ENCODE results near the gene NR2E3.

NR2E3 gene

DNA sequence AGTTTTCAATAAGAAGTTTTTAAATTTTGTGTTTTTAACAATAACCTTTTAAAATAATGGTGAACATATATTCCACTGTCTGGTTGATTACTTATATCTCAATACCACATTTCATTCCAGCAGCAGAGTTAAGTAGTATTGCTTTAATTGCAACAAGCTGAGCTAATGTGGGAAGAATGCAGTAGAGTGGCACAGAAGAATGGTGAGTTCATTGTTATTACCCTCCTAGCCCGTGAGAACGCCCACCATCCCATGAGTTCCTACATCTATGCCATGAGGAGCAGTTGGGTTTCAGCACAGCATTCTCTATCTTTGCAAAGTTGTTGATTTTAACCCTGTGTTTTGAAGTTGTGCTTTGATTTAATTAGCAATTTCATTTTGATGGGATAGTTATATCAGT is 17.8 kb upstream of the NR2E3 start:
- DNase-seq, result no peak

- no peak for DNase-seq
These were observed 11.7 kb upstream of the NR2E3 start for GRCh38 chr15:71798641-71799040.

DNA sequence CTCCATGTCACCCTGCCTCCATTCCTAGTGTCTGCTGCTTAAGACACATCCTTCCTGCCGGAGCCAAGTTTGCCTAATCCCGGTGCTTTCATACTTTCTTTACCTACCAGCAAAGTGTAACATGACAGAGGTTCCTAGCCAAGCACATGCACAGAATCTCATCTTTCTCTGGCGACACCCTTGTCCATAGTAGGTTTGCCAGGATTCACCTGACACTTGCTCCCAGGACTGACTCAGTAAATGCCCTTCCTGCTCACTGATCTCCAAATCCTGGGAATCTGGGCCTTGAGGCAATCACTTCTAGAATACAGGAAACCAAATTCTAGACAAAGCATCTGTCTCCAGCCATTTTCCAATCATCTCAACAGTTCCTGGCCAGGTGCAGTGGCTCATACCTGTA is 10.2 kb upstream of the NR2E3 start:
- DNase-seq, result no peak

DNA sequence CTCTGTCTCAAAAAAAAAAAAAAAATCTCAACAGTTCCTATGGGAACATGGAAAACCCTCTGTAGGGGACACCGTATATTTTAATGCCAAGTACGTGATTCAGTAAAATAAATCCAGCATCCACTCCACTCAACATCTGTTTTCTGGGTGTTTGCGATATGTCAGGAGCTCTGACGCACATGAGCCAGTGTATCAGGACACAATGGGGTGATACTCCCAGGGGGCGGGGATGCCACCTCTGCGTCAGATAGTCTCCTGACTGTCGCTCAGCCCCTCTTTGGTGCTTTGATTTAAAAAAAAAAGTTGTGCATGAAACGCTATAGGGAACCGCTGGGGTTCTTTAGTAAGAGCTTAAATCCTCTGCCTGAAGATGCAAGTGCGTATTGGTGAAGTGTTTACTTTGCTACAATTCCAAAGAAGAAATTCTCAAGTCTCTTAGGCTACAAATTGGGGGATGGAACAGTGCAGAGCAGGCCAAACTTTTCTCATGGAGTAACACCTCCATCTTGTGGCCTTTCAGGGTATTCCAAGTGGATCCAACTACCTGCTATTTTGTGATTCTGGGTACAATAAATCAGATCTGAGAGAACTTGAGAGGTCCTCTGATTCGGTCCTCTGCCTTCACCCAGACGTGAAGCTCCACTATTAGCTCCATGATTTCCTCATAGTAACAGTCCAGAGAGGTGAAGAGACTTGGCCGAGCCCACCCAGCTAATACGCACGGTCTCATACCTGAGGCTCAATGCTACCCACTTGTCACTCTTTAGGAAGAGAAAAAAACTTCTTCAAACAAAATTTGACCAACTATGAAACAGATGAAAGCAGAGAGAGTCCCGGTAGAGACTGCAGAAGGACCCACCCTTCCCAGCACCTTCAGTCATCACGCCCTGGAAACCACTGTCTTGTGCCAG is 9.3 kb upstream of the NR2E3 start:
- DNase-seq, result no peak

DNA sequence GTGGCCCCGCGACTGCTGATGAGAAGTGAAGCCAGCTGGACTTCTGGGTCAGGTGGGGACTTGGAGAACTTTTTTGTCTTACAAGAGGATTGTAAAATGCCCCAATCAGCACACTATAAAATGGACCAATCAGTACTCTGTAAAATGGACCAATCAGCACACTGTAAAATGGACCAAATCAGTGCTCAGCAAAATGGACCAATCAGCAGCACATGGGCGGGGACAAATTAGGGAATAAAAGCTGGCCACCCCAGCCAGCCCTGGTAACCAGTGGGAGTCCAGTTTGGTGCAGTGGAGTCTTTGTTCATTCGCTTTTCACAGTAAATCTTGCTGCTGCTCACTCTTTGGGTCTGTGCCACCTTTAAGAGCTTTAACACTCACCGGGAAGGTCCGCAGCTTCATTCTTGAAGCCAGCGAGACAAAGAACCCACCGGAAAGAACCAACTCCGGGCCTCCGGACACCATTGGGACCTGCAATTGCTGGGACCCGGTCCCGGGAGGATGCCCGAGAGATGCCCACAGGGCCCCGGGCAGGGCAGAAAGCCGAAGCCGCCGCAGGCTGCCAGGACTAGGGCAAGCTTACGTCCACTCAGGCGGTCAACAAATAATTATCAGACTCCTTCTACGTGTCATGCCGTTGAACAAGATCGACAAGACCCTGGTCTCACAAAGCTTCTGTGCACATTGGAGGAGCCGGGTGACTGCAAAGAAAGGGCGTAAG is 8.3 kb upstream of the NR2E3 start:
- no peak for DNase-seq

DNA sequence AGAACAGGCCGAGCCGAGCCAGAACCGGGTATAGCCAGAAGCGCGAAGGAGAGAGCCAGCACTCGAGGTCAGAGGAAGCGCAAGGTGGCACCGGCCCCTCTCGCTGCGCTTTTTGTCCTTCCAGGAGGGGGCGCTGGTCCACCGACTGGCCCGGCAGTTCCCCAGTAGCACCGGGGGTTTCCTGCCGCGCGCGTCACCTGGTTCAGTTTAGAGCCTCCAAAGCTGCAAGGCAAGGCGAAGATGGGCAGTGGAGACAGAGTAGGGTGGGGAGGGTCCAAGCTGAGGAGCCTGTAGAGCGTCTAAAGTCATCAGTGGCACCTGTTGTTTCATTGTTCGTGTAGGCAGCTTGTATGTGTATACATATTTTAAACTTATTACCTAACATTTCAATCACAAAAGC is 7.6 kb upstream of the NR2E3 start:
- no peak for DNase-seq

- no peak for DNase-seq
These were observed 6.1 kb upstream of the NR2E3 start for GRCh38 chr15:71804226-71804625.

GRCh38 chr15:71804695-71805470 is 5.5 kb upstream of the NR2E3 start:
- DNase-seq, result no peak

GRCh38 chr15:71806452-71806931 is 3.9 kb upstream of the NR2E3 start:
- no peak for DNase-seq

GRCh38 chr15:71807125-71807629 is 3.2 kb upstream of the NR2E3 start:
- no peak for DNase-seq

DNA sequence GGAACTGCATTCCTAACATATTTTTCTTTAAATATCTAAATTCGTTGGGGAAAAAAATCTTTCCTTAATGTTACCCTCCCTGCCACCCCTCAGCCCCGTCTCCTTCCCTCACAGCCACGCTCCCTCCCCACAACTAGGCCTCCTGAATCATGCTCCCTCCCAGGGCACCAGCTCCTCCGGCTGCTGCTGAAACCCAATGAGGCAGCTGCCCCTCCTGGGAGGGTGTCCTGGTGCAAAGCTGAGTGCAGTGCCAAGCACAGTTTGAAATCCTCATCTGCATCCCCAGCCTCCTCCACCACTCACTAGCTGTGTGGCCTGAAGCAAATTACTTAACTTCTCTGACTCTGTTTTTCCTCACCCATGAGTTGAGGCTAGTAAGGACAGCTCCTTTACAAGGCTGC is 2.7 kb upstream of the NR2E3 start:
- no peak for DNase-seq

DNA sequence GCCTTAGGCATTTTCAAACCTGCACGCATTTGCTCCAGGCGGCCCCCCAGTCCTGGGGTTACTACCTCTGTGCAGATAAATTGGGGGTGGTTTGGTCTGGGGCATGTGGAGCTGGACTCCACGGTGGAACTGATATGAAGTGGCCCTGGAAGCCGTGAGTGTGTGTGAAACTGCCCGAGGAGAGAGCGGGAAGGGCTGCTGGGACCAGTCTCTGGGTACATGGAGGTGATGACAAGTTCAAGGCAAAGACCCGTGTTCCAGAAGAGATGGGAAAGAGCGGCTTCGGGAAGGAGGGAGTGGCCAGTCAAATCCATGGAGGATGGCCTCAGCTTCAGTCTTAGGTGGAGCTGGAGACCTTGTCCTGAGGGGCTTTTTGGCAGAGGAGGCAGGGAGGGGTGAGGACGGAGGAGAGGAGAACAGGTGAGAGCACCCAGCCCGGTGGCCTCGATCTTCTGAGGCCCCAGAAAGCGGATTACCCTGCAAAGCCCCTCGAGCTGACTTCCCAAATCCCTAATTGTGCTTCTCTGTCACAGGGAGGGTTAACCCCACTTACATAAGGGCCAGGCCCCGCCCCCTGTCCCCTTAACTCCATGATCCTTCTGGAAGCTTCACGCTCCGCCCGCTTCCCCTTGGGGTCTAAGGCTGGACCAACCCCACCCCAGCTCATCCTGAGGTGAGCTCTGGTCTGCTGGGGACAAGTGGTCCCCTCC is 1.9 kb upstream of the NR2E3 start:
- DNase-seq, result no peak

DNA sequence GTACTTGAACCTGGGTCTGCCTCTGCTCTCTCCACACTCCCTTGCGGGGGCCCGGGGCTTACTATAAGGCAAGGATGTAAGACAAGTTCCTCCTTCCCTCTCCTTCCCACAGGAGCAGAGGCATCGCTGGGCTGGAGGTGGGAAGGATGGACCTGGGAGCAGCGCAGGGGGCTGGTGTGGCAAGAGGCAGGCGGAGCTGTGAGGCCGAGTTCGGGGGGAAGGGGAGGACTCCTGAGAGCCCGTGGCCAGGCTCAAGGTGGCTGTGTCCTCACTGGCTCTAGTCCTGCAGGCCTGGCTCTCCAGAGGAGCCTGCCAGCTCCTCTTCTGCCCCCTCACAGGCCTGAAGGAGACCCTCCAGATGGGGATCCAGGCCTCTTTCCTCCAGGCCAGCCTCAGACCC is 1.0 kb upstream of the NR2E3 start:
- no peak for DNase-seq

- no peak for DNase-seq
These were observed 832 bp downstream of the NR2E3 start for GRCh38 chr15:71811036-71811736.

DNA sequence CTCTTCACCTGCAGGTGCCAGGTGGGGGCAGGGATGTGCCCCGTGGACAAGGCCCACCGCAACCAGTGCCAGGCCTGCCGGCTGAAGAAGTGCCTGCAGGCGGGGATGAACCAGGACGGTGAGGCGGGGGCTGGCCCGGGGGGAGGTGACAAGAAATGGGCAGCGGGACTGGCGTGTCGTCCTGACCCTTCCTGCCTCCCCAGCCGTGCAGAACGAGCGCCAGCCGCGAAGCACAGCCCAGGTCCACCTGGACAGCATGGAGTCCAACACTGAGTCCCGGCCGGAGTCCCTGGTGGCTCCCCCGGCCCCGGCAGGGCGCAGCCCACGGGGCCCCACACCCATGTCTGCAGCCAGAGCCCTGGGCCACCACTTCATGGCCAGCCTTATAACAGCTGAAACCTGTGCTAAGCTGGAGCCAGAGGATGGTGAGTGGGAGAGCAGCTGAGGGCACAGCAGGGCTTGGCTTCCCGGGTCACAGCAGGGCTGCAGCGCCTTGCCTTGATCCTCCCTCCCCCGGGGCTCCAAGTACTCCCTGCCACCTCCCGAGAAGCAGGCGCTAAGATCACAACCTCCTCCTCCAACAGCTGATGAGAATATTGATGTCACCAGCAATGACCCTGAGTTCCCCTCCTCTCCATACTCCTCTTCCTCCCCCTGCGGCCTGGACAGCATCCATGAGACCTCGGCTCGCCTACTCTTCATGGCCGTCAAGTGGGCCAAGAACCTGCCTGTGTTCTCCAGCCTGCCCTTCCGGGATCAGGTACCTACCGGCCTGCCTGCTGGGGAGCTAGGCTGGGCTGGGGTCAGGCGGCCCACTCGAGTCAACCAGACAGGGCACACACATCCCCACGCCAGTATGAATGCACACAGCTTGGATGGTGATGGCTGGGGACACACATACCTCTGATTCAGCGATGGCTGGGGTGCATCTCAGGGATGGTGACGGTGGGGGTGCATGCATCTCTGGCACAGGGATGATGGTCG is 1.7 kb downstream of the NR2E3 start:
- DNase-seq, result no peak

DNA sequence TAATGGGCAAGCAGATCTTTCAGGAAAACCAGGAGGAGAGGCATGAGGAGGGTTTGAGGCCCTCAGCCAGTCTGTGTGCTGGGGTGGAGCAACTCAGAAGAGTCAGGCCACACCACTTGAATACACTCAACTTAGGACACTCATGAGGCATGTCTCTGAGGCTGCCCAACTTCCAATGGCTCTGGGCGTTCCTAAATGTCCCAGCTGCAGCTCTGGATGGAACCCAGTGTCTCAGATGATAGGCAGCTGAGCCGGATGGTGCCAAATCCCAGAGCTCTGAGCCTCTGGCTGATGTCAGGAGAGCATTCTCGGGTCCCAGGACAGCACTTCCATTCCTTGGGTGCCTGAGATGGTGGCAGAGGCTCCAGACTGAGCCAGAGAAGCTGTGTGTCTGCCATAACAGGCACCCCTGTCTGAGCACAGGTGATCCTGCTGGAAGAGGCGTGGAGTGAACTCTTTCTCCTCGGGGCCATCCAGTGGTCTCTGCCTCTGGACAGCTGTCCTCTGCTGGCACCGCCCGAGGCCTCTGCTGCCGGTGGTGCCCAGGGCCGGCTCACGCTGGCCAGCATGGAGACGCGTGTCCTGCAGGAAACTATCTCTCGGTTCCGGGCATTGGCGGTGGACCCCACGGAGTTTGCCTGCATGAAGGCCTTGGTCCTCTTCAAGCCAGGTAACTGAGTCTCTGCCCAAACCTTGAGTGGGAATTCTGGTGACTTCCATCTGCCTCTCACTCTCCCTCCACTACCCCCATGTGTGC is 2.8 kb downstream of the NR2E3 start:
- DNase-seq, result no peak

DNA sequence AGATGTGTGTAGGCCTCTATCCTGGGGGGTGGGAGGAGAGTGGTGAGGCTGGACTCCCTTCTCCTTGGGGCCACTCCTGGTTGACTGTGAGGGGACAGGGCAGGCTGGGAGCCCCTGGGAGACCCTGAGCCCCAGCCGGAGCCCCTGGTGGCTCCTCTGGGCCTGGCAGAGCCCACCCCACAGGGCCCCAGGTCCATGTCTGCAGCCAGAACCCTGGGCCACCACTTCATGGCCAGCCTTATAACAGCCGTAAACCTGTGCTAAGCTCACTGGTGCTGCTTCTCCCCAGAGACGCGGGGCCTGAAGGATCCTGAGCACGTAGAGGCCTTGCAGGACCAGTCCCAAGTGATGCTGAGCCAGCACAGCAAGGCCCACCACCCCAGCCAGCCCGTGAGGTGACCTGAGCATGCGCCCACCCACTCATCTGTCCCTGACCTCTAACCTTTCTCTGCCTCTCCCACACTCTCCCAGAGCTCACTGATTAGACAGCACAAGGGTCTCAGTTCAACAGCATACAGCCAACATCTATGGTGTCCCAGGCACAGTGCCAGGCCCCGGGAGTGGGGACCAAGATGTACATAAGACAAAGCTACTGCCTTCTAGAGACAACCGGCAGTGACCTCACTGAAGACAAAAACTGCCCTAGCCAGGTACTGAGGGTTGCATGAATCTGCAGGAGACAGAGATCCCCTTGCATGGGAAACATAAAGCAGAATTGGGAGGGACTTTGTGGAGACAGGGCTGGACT is 3.5 kb downstream of the NR2E3 start:
- DNase-seq, result no peak

GRCh38 chr15:71815301-71815700 is 4.9 kb downstream of the NR2E3 start:
- DNase-seq, result no peak

DNA sequence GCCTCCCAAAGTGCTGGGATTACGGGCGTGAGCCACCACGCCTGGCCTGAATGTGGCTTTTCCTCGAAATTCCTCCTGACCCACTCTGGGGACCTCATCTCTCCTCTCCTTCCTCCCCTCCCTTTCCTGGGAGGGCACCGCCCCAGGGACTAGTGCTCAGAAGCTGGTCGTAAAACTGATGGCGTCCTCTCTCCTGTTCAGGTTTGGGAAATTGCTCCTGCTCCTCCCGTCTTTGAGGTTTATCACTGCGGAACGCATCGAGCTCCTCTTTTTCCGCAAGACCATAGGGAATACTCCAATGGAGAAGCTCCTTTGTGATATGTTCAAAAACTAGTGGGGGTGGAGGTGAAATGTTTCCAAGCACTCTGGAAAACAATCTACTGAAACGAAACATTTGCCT is 7.0 kb downstream of the NR2E3 start:
- no peak for DNase-seq
